Karpas-422 (cell line): ENCODE data around the gene GABARAPL2. TPM values are rescaled to one million over a fixed set of nuclear protein-coding genes. Genes with fewer than 3 reads are reported as not detected.

Source experiments
- DNase-seq: peaks from one replicate; pipeline ENCODE4 v3.0.0-alpha.2; 2015
- H2AFZ ChIP-seq: fragments of 200-600 bp; sonication (generic); 2 replicates; pipeline ENCODE4 v1.6.1; 2014; ENCODE audit warnings: antibody characterized with exemption, low read length, mixed read lengths
- H3K27ac ChIP-seq: fragments of 200-600 bp; sonication (generic); 2 replicates; pipeline ENCODE4 v1.5.1; 2014; ENCODE audit warnings: mild to moderate bottlenecking, low read length, moderate library complexity
- H3K27me3 ChIP-seq: fragments of 200-600 bp; sonication (generic); 2 replicates; pipeline ENCODE4 v1.6.1; 2014; ENCODE audit warnings: low read length, mixed read lengths
- H3K36me3 ChIP-seq: fragments of 200-600 bp; sonication (generic); 2 replicates; pipeline ENCODE4 v1.6.1; 2014; ENCODE audit warnings: low read length, mixed read lengths; ENCODE audit not compliant: insufficient read depth
- H3K4me1 ChIP-seq: fragments of 200-600 bp; sonication (generic); 2 replicates; pipeline ENCODE4 v1.6.1; 2014; ENCODE audit warnings: mild to moderate bottlenecking, low read length, mixed read lengths
- H3K4me2 ChIP-seq: fragments of 200-600 bp; sonication (generic); 2 replicates; pipeline ENCODE4 v1.6.1; 2014; ENCODE audit warnings: low read length, low read depth, mild to moderate bottlenecking; ENCODE audit not compliant: poor library complexity, severe bottlenecking
- H3K4me3 ChIP-seq: fragments of 200-600 bp; sonication (generic); 2 replicates; pipeline ENCODE4 v1.5.1; 2014; ENCODE audit warnings: mild to moderate bottlenecking, antibody characterized with exemption, low read length, mixed read lengths
- H3K79me2 ChIP-seq: fragments of 200-600 bp; sonication (generic); 2 replicates; pipeline ENCODE4 v1.6.1; 2014; ENCODE audit warnings: mild to moderate bottlenecking, low read length, mixed read lengths
- H3K9ac ChIP-seq: fragments of 200-600 bp; sonication (generic); 2 replicates; pipeline ENCODE4 v1.6.0; 2014; ENCODE audit warnings: low read length
- H3K9me2 ChIP-seq: fragments of 200-600 bp; sonication (generic), shearing (Covaris generic); replicated peaks from 2 replicates; pipeline ENCODE4 v1.6.0; 2014; ENCODE audit warnings: mild to moderate bottlenecking, low read length, moderate library complexity; ENCODE audit not compliant: insufficient read depth
- H3K9me3 ChIP-seq: fragments of 300-700, 200-600 bp; sonication (generic); 2 replicates; pipeline ENCODE4 v1.6.1; 2014; ENCODE audit warnings: low read length, mixed read lengths
- H4K20me1 ChIP-seq: fragments of 200-600 bp; sonication (generic); 2 replicates; pipeline ENCODE4 v1.6.1; 2014; ENCODE audit warnings: mild to moderate bottlenecking, antibody characterized with exemption, low read length, low read depth; ENCODE audit not compliant: insufficient read depth
- total RNA-seq: library from RNA; depleted of rRNA; stranded (reverse); fragments of >200 nt; shearing (Covaris generic); gene quantifications from 2 replicates; pipeline ENCODE4 v1.2.3, GENCODE V29; 2014; ENCODE audit warnings: low replicate concordance

The GABARAPL2 gene
- total RNA-seq, 1 experiment from 2014 or later = 88.3 TPM

DNA sequence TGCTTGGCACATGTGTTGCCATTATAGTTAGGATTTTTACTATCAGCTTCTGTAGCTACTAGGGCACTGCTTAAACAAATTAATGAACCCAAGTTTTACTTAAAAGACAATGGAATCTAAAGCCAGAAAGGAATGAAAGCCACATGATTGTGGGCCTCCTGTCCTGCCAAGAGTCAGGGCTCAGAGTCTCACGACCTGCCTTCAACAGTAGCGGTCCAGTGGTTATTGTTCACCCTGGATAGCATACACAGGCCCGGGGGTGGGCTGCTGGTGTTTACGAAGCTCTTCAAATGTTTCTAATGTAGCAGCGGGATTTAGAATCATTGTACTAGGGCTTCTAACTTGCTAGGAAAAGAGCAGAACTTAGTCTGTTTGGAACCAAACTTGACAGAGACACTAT lies 7.8 kb downstream of the GABARAPL2 start:
- H3K36me3 ChIP-seq = peaks cover 53% of the 10 kb centered on the region
- H3K79me2 ChIP-seq = peaks cover 49% of the 10 kb centered on the region
- H3K9ac ChIP-seq = no peak overlapping the region
- no peak for DNase-seq
- H3K9me2 ChIP-seq = no peaks in the 10 kb centered on the region
- no peaks in the 10 kb centered on the region for H4K20me1 ChIP-seq
- peaks cover 32% of the 10 kb centered on the region for H3K4me1 ChIP-seq
- H2AFZ ChIP-seq = no peak overlapping the region
- H3K4me3 ChIP-seq = no peak overlapping the region
- H3K4me2 ChIP-seq = no peak overlapping the region
- H3K27ac ChIP-seq = no peak overlapping the region
- no peaks in the 10 kb centered on the region for H3K27me3 ChIP-seq
- no peaks in the 10 kb centered on the region for H3K9me3 ChIP-seq

DNA sequence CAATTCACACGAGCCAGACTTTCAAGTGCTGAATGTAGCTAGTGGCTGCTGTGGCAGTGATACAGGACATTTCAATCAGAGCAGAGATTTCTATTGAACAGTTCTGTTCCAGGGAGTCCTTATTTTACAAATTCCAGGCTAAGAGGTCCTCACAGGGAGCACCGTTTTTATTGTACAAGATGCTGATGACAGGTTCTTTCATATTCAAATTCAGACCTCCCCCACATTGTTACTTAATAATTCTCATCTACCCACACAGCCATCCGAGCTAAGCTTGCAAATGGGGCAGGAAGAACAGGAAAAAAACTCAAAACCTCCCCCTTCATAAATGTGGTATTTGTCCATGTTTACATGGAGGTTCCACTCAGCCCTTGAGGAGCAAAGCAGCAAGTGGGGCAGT lies 9.8 kb downstream of the GABARAPL2 start:
- H3K9ac ChIP-seq = no peak overlapping the region
- H3K79me2 ChIP-seq = peaks cover 43% of the 10 kb centered on the region
- no peaks in the 10 kb centered on the region for H3K27me3 ChIP-seq
- no peak overlapping the region for H2AFZ ChIP-seq
- H3K4me3 ChIP-seq = no peak overlapping the region
- peaks cover 14% of the 10 kb centered on the region for H3K4me1 ChIP-seq
- no peaks in the 10 kb centered on the region for H3K9me2 ChIP-seq
- H3K9me3 ChIP-seq = no peaks in the 10 kb centered on the region
- no peak for DNase-seq
- no peak overlapping the region; the same call in 1 of the 2 replicates for H3K27ac ChIP-seq
- no peak overlapping the region for H3K4me2 ChIP-seq
- H3K36me3 ChIP-seq = peaks cover 42% of the 10 kb centered on the region; the same call in 1 of the 2 replicates
- H4K20me1 ChIP-seq = no peaks in the 10 kb centered on the region

DNA sequence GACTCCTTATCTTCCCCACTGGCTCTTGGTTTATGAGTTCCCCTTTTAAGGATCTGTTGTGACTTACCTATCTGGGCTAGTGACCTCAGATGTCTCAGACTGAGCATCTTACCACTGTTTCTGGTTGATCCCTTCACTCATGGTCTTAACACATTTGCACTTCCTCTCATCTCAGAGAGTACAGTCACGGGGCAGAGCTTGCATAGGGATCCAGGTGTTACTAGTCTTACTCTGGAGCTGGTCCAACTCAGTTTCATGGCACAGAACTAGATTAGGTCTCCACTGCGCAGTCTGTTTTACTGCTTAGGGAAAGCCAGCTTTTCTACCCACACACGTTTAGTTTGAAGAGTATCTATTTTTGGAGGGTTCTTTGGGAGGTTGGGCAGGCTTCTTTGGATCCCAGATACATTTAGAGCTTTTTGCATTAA lies 10.2 kb downstream of the GABARAPL2 start:
- DNase-seq = no peak
- no peak overlapping the region for H2AFZ ChIP-seq
- no peaks in the 10 kb centered on the region for H3K9me2 ChIP-seq
- H3K4me2 ChIP-seq = no peak overlapping the region
- no peak overlapping the region for H3K9ac ChIP-seq
- H3K27me3 ChIP-seq = no peaks in the 10 kb centered on the region
- peaks cover 14% of the 10 kb centered on the region for H3K4me1 ChIP-seq
- no peaks in the 10 kb centered on the region for H3K9me3 ChIP-seq
- H3K36me3 ChIP-seq = peaks cover 42% of the 10 kb centered on the region; the same call in 1 of the 2 replicates
- H3K79me2 ChIP-seq = peaks cover 38% of the 10 kb centered on the region
- no peak overlapping the region; the same call in 1 of the 2 replicates for H3K27ac ChIP-seq
- H4K20me1 ChIP-seq = no peaks in the 10 kb centered on the region
- no peak overlapping the region for H3K4me3 ChIP-seq

DNA sequence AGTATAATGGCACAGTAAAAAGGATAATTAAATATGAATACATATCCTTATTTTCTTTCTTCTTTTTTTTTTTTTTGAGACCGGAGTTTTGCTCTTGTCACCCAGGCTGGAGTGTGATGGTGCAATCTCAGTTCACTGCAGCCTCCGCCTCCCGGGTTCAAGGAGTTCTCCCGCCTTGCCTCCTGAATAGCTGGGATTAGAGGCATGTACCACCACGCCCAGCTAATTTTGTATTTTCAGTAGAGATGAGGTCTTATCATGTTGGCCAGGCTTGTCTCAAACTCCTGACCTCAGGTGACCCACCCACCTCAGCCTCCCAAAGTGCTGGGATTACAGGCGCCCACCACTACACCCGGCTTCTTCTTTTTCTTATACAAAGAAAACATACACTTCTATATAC lies 12.0 kb downstream of the GABARAPL2 start:
- Histone ChIP-seq H3K9me3 (no peaks in the 10 kb centered on the region), H2AFZ (no peak overlapping the region), H3K79me2 (peaks cover 27% of the 10 kb centered on the region), H3K9ac (no peak overlapping the region), H3K27me3 (no peaks in the 10 kb centered on the region), H3K4me2 (no peak overlapping the region), H3K4me1 (peaks cover 5% of the 10 kb centered on the region; the same call in 1 of the 2 replicates), H3K4me3 (no peak overlapping the region), H4K20me1 (no peaks in the 10 kb centered on the region), H3K9me2 (no peaks in the 10 kb centered on the region), H3K36me3 (peaks cover 33% of the 10 kb centered on the region; the same call in 1 of the 2 replicates), H3K27ac (no peak overlapping the region)
- DNase-seq = no peak

DNA sequence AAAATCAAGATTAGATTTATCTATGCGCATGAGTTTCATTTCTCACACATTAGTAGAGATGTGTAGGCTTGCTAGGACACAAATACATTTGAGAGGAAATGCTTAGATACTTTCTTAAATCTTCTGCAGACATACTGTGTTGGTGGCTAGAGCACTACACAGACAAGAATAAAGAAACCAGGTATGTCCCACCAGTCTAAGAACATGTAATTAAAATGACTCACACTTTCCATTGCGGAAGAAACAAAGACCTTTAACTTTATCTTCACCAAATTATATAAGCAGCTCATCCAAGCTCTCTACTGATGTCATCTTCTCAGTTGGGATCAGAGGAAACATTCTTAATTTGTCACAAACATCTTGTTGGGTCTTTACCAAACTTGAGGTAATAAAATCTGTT lies 12.5 kb downstream of the GABARAPL2 start:
- DNase-seq = no peak
- peaks cover 21% of the 10 kb centered on the region for H3K79me2 ChIP-seq
- H3K9me3 ChIP-seq = no peaks in the 10 kb centered on the region
- no peak overlapping the region for H3K4me2 ChIP-seq
- peaks cover 5% of the 10 kb centered on the region; the same call in 1 of the 2 replicates for H3K4me1 ChIP-seq
- peaks cover 28% of the 10 kb centered on the region; the same call in 1 of the 2 replicates for H3K36me3 ChIP-seq
- H3K9me2 ChIP-seq = no peaks in the 10 kb centered on the region
- H3K9ac ChIP-seq = no peak overlapping the region
- H4K20me1 ChIP-seq = no peaks in the 10 kb centered on the region
- H3K4me3 ChIP-seq = no peak overlapping the region
- no peak overlapping the region for H2AFZ ChIP-seq
- H3K27ac ChIP-seq = no peak overlapping the region
- no peaks in the 10 kb centered on the region for H3K27me3 ChIP-seq

DNA sequence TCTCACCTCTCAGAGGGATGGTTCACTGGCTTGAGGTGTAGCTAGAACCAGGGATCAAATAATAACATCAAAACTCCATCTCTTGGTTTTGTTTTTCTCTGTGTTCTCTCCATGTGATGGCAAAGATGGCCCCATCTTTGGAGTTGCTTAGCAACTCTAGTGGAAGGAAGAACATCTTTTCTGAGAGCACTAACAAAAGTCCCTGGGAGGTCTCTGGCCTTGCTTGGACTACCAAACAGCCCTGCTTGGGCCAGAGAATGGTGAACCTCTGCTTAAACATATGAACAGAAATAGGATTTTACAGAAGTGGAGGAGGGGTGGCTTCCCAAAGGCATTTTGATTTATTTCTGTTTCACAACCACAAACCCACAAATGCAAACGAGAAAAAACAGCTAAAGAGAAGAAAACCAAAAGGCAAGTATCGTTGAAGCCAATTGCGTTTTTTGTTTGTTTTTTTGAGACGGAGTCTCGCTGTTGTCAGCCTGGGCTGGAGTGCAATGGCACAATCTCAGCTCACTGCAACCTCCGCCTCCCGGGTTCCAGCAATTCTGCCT lies 13.2 kb downstream of the GABARAPL2 start:
- no peak for DNase-seq
- H3K27ac ChIP-seq = no peak overlapping the region
- H3K36me3 ChIP-seq = peaks cover 22% of the 10 kb centered on the region; the same call in 1 of the 2 replicates

DNA sequence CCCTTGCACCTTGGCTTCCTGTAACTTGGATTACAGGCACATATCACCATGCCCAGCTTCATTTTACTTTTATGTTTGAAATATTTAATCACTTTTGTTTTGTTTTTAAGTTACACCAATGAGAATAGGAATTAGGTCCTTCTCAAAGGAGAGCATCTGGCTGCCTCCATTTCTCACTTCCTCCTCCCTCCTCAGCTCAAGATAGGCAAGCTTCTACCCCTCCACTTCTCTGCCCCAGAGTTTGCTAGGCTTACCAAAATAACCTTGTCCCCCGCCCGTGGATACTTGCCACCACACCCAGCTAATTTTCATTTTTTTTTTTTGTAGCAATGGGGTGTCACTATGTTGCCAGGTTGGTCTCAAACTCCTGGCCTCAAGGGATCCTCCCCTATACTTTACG lies 17.9 kb downstream of the GABARAPL2 start:
- no peaks in the 10 kb centered on the region for H3K79me2 ChIP-seq
- no peak overlapping the region for H3K9ac ChIP-seq
- H3K4me3 ChIP-seq = no peak overlapping the region
- no peaks in the 10 kb centered on the region for H4K20me1 ChIP-seq
- no peak for DNase-seq
- H3K4me1 ChIP-seq = peaks cover 7% of the 10 kb centered on the region
- H3K9me2 ChIP-seq = no peaks in the 10 kb centered on the region
- no peak overlapping the region for H2AFZ ChIP-seq
- no peaks in the 10 kb centered on the region for H3K27me3 ChIP-seq
- H3K36me3 ChIP-seq = peaks cover 3% of the 10 kb centered on the region; the same call in 1 of the 2 replicates
- H3K4me2 ChIP-seq = no peak overlapping the region
- H3K9me3 ChIP-seq = no peaks in the 10 kb centered on the region
- H3K27ac ChIP-seq = no peak overlapping the region

More for the DNA sequence above, 13.2 kb downstream of the GABARAPL2 start:
- Histone ChIP-seq H2AFZ (no peak overlapping the region), H3K4me1 (peaks cover 10% of the 10 kb centered on the region), H3K9ac (no peak overlapping the region), H3K27me3 (no peaks in the 10 kb centered on the region), H3K4me2 (no peak overlapping the region), H3K79me2 (peaks cover 15% of the 10 kb centered on the region; the same call in 1 of the 2 replicates), H4K20me1 (no peaks in the 10 kb centered on the region), H3K9me3 (no peaks in the 10 kb centered on the region), H3K4me3 (no peak overlapping the region), H3K9me2 (no peaks in the 10 kb centered on the region)

DNA sequence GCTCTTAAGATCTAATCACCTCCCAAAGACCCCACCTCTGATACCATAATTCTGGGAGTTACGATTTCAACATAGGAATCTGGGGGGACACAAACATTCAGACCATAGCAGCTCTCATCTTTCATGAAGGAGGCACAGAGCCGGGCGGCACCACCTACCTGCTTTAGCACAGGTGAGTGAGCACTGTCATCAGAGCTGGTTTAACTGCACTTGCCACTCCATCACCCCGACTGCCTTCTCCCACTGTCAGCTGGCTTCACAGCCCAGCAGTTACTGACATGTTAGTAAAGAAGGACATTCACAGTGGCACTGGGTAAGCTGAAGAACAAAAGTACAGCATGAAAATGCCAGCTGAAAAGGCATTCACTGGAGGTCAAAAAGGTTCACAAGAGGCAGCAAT lies 22.5 kb downstream of the GABARAPL2 start:
- Histone ChIP-seq H3K4me2 (no peak overlapping the region), H3K27me3 (no peaks in the 10 kb centered on the region), H3K27ac (no peak overlapping the region), H4K20me1 (no peaks in the 10 kb centered on the region), H3K9me2 (no peaks in the 10 kb centered on the region), H3K9ac (no peak overlapping the region), H3K4me3 (no peak overlapping the region), H3K4me1 (peaks cover 7% of the 10 kb centered on the region), H3K79me2 (no peaks in the 10 kb centered on the region), H2AFZ (no peak overlapping the region), H3K9me3 (no peaks in the 10 kb centered on the region), H3K36me3 (no peaks in the 10 kb centered on the region)
- DNase-seq = no peak
